Subcutaneous adipose tissue (tissue), 4 donors: Measurements from ENCODE around the gene ARGFX. TPM values are rescaled to one million over a fixed set of nuclear protein-coding genes. Genes with fewer than 3 reads are reported as not detected.

Experiments
- CTCF ChIP-seq: fragments of 450-650 bp; IDR thresholded peaks from one replicate; pipeline ENCODE4 v1.5.1; 2016; ENCODE audit warnings: low read depth, mild to moderate bottlenecking, control low read depth, antibody characterized with exemption, moderate library complexity
- total RNA-seq, 4 donors: library from RNA; depleted of rRNA; stranded (reverse); fragments of >200 nt; gene quantifications; one replicate each; pipeline ENCODE4 v1.1.0, GENCODE V29; 2016

ARGFX gene
- total RNA-seq, 4 donors from 2014 or later, result not detected

GRCh38 chr3:121581691-121582090 lies 13.9 kb downstream of the ARGFX start:
- no peak for TF ChIP-seq CTCF

- no peak for TF ChIP-seq CTCF
Observed at GRCh38 chr3:121584418-121584817, 16.7 kb downstream of the ARGFX start.

GRCh38 chr3:121592856-121593702 lies 25.3 kb downstream of the ARGFX start, which contains the start of gene FBXO40:
Gene FBXO40 (plus strand): TSS chr3:121593379. CDS start chr3:121620576, 27,197 bp downstream.
- no peak for TF ChIP-seq CTCF

GRCh38 chr3:121594850-121595249 lies 27.1 kb downstream of the ARGFX start:
- TF ChIP-seq CTCF, result no peak

- no peak for TF ChIP-seq CTCF
Observed at GRCh38 chr3:121595765-121596406, 28.1 kb downstream of the ARGFX start.

- no peak for TF ChIP-seq CTCF
Observed at GRCh38 chr3:121598564-121598963, 30.8 kb downstream of the ARGFX start.

- no peak for TF ChIP-seq CTCF
Observed at GRCh38 chr3:121601212-121601812, 33.6 kb downstream of the ARGFX start.
